EL (cell line): ENCODE data around the gene KRTAP10-3.
"Not testable (repeated sequence)": the region's sequence is repeated elsewhere in the genome, so short reads cannot be mapped to it uniquely, and the experiment has no call there.

ENCODE experiments used
- DNase-seq: peaks from one replicate; pipeline ENCODE4 v3.0.0-alpha.2; 2016

KRTAP10-3 gene

GRCh38 chr21:44589586-44590305 lies 31.2 kb upstream of the KRTAP10-3 start:
- DNase-seq, result no peak

GRCh38 chr21:44589094-44589493 lies 30.5 kb upstream of the KRTAP10-3 start:
- no peak for DNase-seq

- no peak for DNase-seq
These were observed 27.3 kb upstream of the KRTAP10-3 start for GRCh38 chr21:44585892-44586291.

- no peak for DNase-seq
These were observed 25.2 kb upstream of the KRTAP10-3 start for GRCh38 chr21:44583800-44584147.

- DNase-seq, result no peak
These were observed 24.6 kb upstream of the KRTAP10-3 start for GRCh38 chr21:44583089-44583799.

- DNase-seq, result no peak
These were observed 23.5 kb upstream of the KRTAP10-3 start for GRCh38 chr21:44582055-44582454.

- DNase-seq, result no peak
These were observed 22.6 kb upstream of the KRTAP10-3 start for GRCh38 chr21:44581158-44581557.

- not testable (repeated sequence) for DNase-seq
These were observed 21.7 kb upstream of the KRTAP10-3 start, which contains the start of gene KRTAP10-5 for GRCh38 chr21:44580231-44580821. TSS of gene KRTAP10-5 (minus strand) at chr21:44580604. CDS start at chr21:44580578, 26 bp downstream.

GRCh38 chr21:44579833-44580144 lies 21.2 kb upstream of the KRTAP10-3 start:
- DNase-seq, result no peak

- no peak for DNase-seq
These were observed 20.6 kb upstream of the KRTAP10-3 start for GRCh38 chr21:44579056-44579832.

- no peak for DNase-seq
These were observed 19.9 kb upstream of the KRTAP10-3 start for GRCh38 chr21:44578371-44579055.

- no peak for DNase-seq
These were observed 17.4 kb upstream of the KRTAP10-3 start for GRCh38 chr21:44576025-44576420.

GRCh38 chr21:44575307-44576024 lies 16.9 kb upstream of the KRTAP10-3 start:
- no peak for DNase-seq

- DNase-seq, result no peak
These were observed 16.1 kb upstream of the KRTAP10-3 start for GRCh38 chr21:44574457-44575306.

GRCh38 chr21:44573630-44574456 lies 15.2 kb upstream of the KRTAP10-3 start, which contains the start of gene KRTAP10-4:
TSS of gene KRTAP10-4 (plus strand) at chr21:44573729. CDS start at chr21:44573759, 30 bp downstream.
- not testable (repeated sequence) for DNase-seq

- DNase-seq, result no peak
These were observed 14.5 kb upstream of the KRTAP10-3 start for GRCh38 chr21:44572959-44573583.

- no peak for DNase-seq
These were observed 13.5 kb upstream of the KRTAP10-3 start for GRCh38 chr21:44571844-44572782.

- no peak for DNase-seq
These were observed 12.7 kb upstream of the KRTAP10-3 start for GRCh38 chr21:44571296-44571695.
